Stimulated activated CD8-positive, alpha-beta memory T cell treated with anti-CD3 and anti-CD28 coated beads, Interleukin-2, amount 100 ng/mL, for 48 hours (primary cell): ENCODE data around the gene HERC3.

Experiments used
- DNase-seq, 2 donors: peaks; one replicate each; pipeline ENCODE4 v3.0.0-alpha.2; 2020; ENCODE audit warnings: low read depth in 2 of 2

The HERC3 gene

DNA sequence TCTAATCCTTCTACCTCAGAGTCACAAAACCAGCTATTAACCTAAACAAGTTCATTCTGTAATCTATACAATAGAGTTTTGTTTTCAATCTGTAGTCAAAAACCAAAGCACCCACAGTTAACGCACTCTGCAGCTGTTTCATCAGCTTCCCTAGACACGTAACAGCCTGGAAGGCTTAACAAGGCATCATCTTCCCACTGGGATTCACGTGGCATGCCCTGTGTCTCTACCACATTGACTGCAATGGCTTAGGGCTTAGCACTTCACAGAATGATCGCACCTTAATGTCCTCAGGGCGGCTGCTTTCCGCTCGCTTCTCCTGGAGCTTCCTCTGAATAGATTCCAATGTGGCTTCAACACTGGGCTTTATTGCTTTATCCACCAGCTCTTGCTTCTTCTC, 155.1 kb downstream of the HERC3 start:
- no peak for DNase-seq

GRCh38 chr4:88750369-88750768, 158.1 kb downstream of the HERC3 start:
- no peak for DNase-seq

DNA sequence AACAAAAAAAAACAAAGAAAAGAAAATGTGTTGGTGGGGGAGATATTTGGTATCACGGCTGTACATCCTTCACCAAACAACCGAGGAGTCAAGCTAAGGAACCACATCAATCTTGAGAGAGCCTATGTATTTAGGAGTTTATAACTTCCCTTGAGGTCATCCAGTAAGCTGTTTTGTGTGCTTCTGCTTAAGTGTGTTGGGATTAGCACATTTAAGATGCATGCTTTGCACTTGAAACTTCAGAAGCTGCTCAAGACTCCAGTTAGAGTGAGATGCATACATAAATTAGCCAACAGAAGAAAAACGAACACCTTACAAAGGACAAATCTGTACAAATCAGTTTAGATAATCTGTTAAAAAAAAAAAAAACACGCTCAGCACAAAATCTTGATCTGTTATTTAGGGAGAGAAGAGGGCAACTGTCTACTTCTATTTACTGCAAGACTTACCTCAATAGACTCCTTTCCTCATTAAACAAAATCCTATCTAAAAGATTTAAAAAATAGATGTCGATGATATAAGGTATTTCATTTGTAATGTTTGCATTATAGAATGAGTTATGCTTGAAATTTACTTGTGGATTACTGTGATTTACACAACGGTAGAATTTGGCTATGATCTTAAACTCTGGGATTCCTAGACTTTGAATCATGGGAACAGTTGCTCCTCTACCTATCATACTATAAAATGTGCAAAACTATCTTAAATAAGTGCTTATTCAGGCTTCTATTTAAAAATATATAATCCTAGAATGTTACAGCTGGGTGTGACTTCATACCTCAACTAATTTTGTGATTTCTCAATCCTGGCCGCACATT, 159.2 kb downstream of the HERC3 start:
- no peak for DNase-seq

GRCh38 chr4:88752076-88752463, 159.8 kb downstream of the HERC3 start:
- no peak for DNase-seq

- DNase-seq, result no peak
Observed at GRCh38 chr4:88752754-88753153, 160.5 kb downstream of the HERC3 start.

DNA sequence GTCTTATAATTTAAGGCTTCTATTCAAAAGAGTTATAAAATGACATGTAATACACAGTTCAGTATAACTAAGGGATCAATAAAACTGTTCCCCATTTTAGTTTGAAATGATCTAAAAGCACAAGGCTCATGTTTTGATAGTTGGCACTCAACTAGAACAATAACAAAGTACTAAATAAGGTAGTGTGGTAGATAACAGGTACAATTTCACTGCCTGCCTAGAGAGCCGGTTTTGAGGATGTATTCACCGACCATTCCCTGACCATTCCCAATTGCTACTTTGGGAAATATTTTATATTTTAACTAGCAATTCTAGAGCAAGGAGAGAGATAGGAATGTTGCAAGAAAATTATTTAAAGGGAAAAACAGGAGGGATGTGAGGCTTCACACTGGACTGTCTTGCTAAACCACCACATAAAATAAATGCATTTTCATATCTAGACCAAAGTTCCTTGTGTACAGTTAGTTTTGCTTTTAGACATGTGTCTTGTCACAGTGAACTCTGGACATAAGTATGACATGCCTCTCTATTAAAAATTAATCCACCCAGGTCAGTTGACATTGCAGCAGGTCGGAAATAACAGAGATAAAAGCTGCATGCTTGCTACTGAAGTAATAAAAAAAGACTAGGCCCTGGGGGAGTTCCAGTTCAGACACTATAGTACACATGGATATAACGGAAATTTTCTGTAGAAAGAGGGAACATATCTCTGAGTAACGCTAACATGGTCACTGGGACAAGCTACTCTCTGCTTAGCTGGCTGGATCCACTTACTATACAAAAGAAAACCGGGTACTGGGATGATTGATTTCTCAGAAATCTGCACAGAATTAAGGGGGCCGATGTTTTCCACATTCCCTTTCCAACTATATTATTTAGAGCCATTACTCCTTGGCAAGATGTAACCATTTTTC, 161.6 kb downstream of the HERC3 start:
- DNase-seq, result no peak

DNA sequence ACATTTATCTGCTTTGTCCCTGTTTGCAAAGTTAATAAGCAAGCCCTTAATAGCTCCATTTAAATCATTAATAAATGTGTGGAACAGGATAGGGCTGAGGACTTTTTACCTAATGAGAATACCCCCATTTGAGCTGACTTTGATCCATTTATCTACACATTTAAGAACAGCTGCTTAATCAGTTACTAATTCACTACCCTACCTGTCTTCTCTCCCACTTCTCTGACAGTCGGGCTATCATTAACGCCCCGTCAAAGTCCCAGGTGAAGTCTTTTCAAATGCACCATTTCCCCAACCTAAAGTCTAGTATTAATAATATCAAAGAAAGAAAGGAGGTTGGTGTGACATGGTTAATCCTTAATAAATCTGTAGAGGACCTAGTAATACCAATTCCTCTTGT, 162.5 kb downstream of the HERC3 start:
- no peak for DNase-seq

DNA sequence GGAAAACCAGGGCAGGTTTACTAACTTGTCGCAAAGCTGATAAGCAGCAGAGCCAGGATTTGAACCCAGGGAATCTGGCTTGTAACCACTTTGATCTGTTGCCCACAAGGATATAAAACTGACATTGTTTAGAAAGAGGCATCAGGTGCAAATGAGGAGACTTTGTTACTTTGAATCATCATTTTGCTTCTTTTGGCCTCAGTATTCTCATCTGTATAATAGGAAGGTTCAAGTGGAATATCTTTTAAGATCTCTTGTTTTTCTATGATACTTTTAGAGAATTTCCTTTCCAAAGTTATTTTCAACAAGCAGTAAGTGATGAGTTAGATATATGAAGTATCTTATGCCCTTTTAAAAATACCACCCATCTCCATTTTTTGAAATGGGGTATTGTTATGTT, 163.2 kb downstream of the HERC3 start:
- no peak for DNase-seq

- DNase-seq, result no peak
Observed at GRCh38 chr4:88756149-88756548, 163.9 kb downstream of the HERC3 start.

DNA sequence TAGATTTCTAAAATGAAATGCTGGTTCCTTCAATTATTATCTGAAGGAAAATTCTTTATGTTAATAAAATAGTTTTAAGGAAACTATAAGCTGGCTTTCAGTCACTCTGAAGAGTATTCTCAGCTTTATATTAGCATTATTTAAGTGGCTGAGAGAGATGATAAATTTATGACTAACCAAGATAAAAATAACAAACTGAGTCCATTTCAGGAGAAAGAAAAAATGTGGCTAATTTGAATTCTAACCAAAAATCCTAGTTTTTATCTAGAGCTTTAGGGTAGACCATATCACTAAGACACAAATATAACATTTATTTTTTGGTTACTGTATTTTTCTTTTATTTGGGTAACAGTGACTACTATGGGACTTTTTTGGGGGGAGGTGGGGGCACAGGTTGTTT, 164.8 kb downstream of the HERC3 start:
- no peak for DNase-seq

- no peak for DNase-seq
Observed at GRCh38 chr4:88757776-88758175, 165.5 kb downstream of the HERC3 start.
